Body of pancreas (tissue), 4 donors: ENCODE data around the gene CSKMT.

ENCODE experiments used
- POLR2A ChIP-seq, 3 donors: fragments of 450-650 bp; IDR thresholded peaks; one replicate each; pipeline ENCODE4 v1.6.1; 2016; ENCODE audit warnings: antibody characterized with exemption in 3 of 3, mild to moderate bottlenecking in 2 of 3
- TF ChIP-seq, protein P1 (sequence below), 7 experiments: fragments of 450-650 bp in 4 of 7; fragments of 200-600 bp in 3 of 7; sonication (generic) in 3 of 7; IDR thresholded peaks; one replicate each; pipeline ENCODE4 v1.5.1; 2016 to 2019; ENCODE audit warnings: antibody characterized with exemption in 7 of 7

GRCh38 chr11:62666259-62666926 lies 1.3 kb downstream of the CSKMT start:
- TF ChIP-seq POLR2A (IDR thresholded peaks at IDR 0.05), result no peak
- TF ChIP-seq, protein P1, sequence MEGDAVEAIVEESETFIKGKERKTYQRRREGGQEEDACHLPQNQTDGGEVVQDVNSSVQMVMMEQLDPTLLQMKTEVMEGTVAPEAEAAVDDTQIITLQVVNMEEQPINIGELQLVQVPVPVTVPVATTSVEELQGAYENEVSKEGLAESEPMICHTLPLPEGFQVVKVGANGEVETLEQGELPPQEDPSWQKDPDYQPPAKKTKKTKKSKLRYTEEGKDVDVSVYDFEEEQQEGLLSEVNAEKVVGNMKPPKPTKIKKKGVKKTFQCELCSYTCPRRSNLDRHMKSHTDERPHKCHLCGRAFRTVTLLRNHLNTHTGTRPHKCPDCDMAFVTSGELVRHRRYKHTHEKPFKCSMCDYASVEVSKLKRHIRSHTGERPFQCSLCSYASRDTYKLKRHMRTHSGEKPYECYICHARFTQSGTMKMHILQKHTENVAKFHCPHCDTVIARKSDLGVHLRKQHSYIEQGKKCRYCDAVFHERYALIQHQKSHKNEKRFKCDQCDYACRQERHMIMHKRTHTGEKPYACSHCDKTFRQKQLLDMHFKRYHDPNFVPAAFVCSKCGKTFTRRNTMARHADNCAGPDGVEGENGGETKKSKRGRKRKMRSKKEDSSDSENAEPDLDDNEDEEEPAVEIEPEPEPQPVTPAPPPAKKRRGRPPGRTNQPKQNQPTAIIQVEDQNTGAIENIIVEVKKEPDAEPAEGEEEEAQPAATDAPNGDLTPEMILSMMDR (IDR thresholded peaks at IDR 0.05), result no peak
